ENCODE data around the gene CYP2C9.

Gene CYP2C9

DNA sequence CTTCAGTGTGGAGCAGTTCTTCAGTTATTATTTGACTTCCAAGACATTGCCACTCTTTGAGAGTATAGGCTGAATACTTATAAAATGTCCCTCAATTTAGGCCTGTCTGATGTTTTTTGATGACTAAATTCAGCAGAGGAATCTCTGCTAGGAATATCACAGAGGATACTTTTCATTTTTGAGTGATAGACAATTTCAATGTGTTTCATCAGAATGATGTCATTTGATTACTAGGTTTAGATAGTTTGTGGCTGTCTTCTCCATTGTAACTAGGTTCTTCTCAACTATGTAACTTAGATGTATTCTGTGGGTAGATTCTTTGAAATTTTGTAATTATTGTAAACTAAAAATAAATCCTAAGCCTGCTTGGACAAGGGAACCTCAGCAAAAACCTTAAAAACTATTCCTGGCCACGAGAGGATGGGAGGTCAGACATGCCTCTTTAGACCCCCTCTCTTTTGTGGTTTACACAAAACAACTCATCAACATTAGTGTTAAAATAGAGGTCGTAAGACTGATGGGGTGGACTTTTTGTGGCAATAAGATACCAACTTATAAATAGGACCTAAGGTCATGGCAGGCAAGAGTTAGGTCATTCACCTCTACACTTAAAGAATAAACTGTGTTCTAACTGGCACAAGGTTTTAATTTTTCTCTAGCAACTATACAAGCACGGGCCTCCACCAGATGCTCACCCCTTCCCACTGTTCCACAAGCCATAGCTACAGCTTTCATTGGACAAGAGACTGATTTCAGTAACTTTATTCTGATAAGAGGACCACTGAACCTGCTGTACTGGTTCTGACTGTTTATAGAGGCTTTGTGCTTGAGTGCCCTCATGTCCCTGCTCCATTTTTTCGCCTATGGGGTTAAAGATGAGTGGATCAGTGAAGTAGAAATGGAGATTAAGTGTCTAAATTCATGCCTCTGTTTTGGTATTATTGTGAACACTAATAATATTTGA is 97.2 kb downstream of the CYP2C9 start:
- Mint-ChIP-seq H3K36me3 (ENCODE audit: low read depth) (no peaks in the 10 kb centered on the region), H3K4me1 (no peaks in the 10 kb centered on the region), H3K27me3 (ENCODE audit: low read depth, poor library complexity) (peaks cover 4% of the 10 kb centered on the region), H3K4me3 (no peak overlapping the region), H3K27ac (no peak overlapping the region), H3K9me3 (no peaks in the 10 kb centered on the region)
- TF ChIP-seq, protein P1, sequence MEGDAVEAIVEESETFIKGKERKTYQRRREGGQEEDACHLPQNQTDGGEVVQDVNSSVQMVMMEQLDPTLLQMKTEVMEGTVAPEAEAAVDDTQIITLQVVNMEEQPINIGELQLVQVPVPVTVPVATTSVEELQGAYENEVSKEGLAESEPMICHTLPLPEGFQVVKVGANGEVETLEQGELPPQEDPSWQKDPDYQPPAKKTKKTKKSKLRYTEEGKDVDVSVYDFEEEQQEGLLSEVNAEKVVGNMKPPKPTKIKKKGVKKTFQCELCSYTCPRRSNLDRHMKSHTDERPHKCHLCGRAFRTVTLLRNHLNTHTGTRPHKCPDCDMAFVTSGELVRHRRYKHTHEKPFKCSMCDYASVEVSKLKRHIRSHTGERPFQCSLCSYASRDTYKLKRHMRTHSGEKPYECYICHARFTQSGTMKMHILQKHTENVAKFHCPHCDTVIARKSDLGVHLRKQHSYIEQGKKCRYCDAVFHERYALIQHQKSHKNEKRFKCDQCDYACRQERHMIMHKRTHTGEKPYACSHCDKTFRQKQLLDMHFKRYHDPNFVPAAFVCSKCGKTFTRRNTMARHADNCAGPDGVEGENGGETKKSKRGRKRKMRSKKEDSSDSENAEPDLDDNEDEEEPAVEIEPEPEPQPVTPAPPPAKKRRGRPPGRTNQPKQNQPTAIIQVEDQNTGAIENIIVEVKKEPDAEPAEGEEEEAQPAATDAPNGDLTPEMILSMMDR (IDR thresholded peaks at IDR 0.05): no peak
- no peak for DNase-seq

DNA sequence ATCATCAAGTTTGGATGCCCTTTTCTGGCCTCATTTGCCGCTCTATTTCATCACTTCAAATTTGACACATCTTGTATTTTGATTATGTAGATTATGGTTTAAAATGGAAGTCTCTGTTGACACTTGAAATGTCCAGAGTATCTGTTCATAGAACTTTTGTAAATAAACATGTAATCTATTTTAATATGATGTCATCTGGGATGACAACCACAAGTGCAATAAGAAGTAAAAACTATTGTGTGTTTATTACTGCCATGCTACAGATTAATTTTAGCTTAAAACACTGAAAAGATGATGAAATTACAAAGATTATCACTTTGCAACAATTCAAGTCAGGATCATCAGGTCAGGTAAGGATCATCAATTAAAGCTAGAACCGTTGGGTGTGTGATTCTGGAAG is 100.8 kb downstream of the CYP2C9 start:
- H3K36me3 Mint-ChIP-seq (ENCODE audit: low read depth): no peaks in the 10 kb centered on the region
- H3K27ac Mint-ChIP-seq: no peak overlapping the region
- DNase-seq: no peak
- H3K4me1 Mint-ChIP-seq: no peaks in the 10 kb centered on the region
- no peaks in the 10 kb centered on the region for H3K9me3 Mint-ChIP-seq
- TF ChIP-seq, protein P1 (IDR thresholded peaks at IDR 0.05): no peak
- H3K27me3 Mint-ChIP-seq (ENCODE audit: low read depth, poor library complexity): no peaks in the 10 kb centered on the region
- no peak overlapping the region for H3K4me3 Mint-ChIP-seq

All from nephron progenitor cell (in vitro differentiated cells).